Fibroblast of lung (primary cell): ENCODE data around the gene QSOX2. TPM values are rescaled to one million over a fixed set of nuclear protein-coding genes. Genes with fewer than 3 reads are reported as not detected.

Experiments
- DNase-seq, 2 donors: peaks; one replicate each; pipeline versions ENCODE4 v3.0.0 to v3.0.0-alpha.2; 2010; ENCODE audit warnings: low read depth in 2 of 2
- H2AFZ ChIP-seq: 2 replicates; pipeline ENCODE4 v1.5.1; 2012; ENCODE audit warnings: low read length, control low read depth, inconsistent platforms
- H3K27ac ChIP-seq: 2 replicates; pipeline ENCODE4 v1.5.1; 2011; ENCODE audit warnings: low read length, control low read depth; ENCODE audit not compliant: insufficient read depth
- H3K27me3 ChIP-seq: 2 replicates; pipeline ENCODE4 v1.5.1; 2011; ENCODE audit warnings: mild to moderate bottlenecking, low read length; ENCODE audit not compliant: control insufficient read depth, insufficient read depth
- H3K36me3 ChIP-seq: 2 replicates; pipeline ENCODE4 v1.5.1; 2011; ENCODE audit warnings: low read length; ENCODE audit not compliant: control insufficient read depth, insufficient read depth
- H3K4me1 ChIP-seq: 2 replicates; pipeline ENCODE4 v1.5.1; 2011; ENCODE audit warnings: low read length; ENCODE audit not compliant: control insufficient read depth, insufficient read depth; ENCODE audit errors: extremely low read depth
- H3K4me2 ChIP-seq: 2 replicates; pipeline ENCODE4 v1.5.1; 2011; ENCODE audit warnings: low read length, control low read depth; ENCODE audit not compliant: insufficient read depth; ENCODE audit errors: extremely low read depth
- H3K4me3 ChIP-seq, 4 experiments: fragments of 200-600 bp in 1 of 4; sonication (generic) in 1 of 4; replicated peaks in 1 of 4; 2 replicates each; pipeline ENCODE4 v1.5.1; 2011 to 2016; ENCODE audit warnings: low read length in 4 of 4, low read depth in 3 of 4, mild to moderate bottlenecking in 3 of 4, control low read depth in 2 of 4, inconsistent platforms in 1 of 4, mixed read lengths in 1 of 4; ENCODE audit not compliant: insufficient read depth in 1 of 4; ENCODE audit errors: control extremely low read depth in 1 of 4
- H3K79me2 ChIP-seq: 2 replicates; pipeline ENCODE4 v1.5.1; 2012; ENCODE audit warnings: mild to moderate bottlenecking, low read length, inconsistent platforms; ENCODE audit not compliant: control insufficient read depth, insufficient read depth
- H3K9ac ChIP-seq: 2 replicates; pipeline ENCODE4 v1.5.1; 2011; ENCODE audit warnings: mild to moderate bottlenecking, low read length, control low read depth; ENCODE audit not compliant: insufficient read depth
- H3K9me3 ChIP-seq: 2 replicates; pipeline ENCODE4 v1.5.1; 2012; ENCODE audit warnings: low read depth, low read length; ENCODE audit not compliant: control insufficient read depth, insufficient read depth
- H4K20me1 ChIP-seq: 2 replicates; pipeline ENCODE4 v1.5.1; 2011; ENCODE audit warnings: low read length; ENCODE audit not compliant: control insufficient read depth, insufficient read depth; ENCODE audit errors: extremely low read depth
- CTCF ChIP-seq, 2 donors: IDR thresholded peaks in 1 of 2; conservative IDR thresholded peaks in 1 of 2; 1 replicate in 1 of 2; 2 replicates in 1 of 2; pipeline ENCODE4 v1.5.1; 2011 to 2012; ENCODE audit warnings: low read length in 2 of 2, control low read depth in 1 of 2, inconsistent platforms in 1 of 2, low read depth in 1 of 2, mild to moderate bottlenecking in 1 of 2
- EZH2 ChIP-seq: IDR thresholded peaks from 2 replicates; pipeline ENCODE4 v1.5.1; 2012; ENCODE audit warnings: low read length, control low read depth, mild to moderate bottlenecking; ENCODE audit errors: missing control alignments
- polyA plus RNA-seq, 2 donors: library from polyadenylated mRNA; depleted of rRNA in 1 of 2; stranded (reverse) in 1 of 2; unstranded in 1 of 2; fragments of >200 nt; gene quantifications; 2 replicates each; pipeline ENCODE4 v1.2.1, GENCODE V29; 2011 to 2012; ENCODE audit warnings: missing spikeins in 1 of 2
- total RNA-seq: library from RNA; depleted of rRNA; stranded (reverse); fragments of >200 nt; gene quantifications from 2 replicates; pipeline ENCODE4 v1.2.1, GENCODE V29; 2014

Gene QSOX2
- total and polyA plus RNA-seq, 2 donors (not counting 1 experiment from before 2014, with no cell fraction given) = 7.8 to 13.2 TPM

GRCh38 chr9:136216541-136217244 is 28.9 kb downstream of the QSOX2 start:
- Histone ChIP-seq H3K36me3 (peaks cover 4% of the 10 kb centered on the region), H3K27ac (no peak overlapping the region), H3K4me2 (no peak overlapping the region), H3K4me3 (no peak overlapping the region), H3K27me3 (no peaks in the 10 kb centered on the region), H2AFZ (no peak overlapping the region), H4K20me1 (no peaks in the 10 kb centered on the region), H3K79me2 (no peaks in the 10 kb centered on the region), H3K9me3 (no peaks in the 10 kb centered on the region), H3K4me1 (no peaks in the 10 kb centered on the region), H3K9ac (no peak overlapping the region)
- TF ChIP-seq EZH2 = no peak
- TF ChIP-seq CTCF (conservative IDR thresholded peaks at IDR 0.05 in 1 of 2, IDR thresholded peaks at IDR 0.05 in 1 of 2; ENCODE audit: low read depth in 1 of 2, low read length in 2 of 2) = no peak
- no peak for DNase-seq

GRCh38 chr9:136213733-136214132 is 31.9 kb downstream of the QSOX2 start:
- DNase-seq = no peak
- H3K27ac ChIP-seq = no peak overlapping the region
- no peaks in the 10 kb centered on the region for H3K27me3 ChIP-seq

More at GRCh38 chr9:136213733-136214132, 31.9 kb downstream of the QSOX2 start:
- Histone ChIP-seq H2AFZ (no peak overlapping the region), H3K4me1 (no peaks in the 10 kb centered on the region), H3K36me3 (peaks cover 4% of the 10 kb centered on the region), H3K4me3 (no peak overlapping the region), H3K79me2 (no peaks in the 10 kb centered on the region), H3K4me2 (no peak overlapping the region), H3K9ac (no peak overlapping the region), H3K9me3 (no peaks in the 10 kb centered on the region), H4K20me1 (no peaks in the 10 kb centered on the region)
- no peak for TF ChIP-seq CTCF (conservative IDR thresholded peaks at IDR 0.05 in 1 of 2, IDR thresholded peaks at IDR 0.05 in 1 of 2; ENCODE audit: low read depth in 1 of 2, low read length in 2 of 2)
- TF ChIP-seq EZH2 = no peak
